VCaP (cell line): Measurements from ENCODE around the gene TERC.

Experiments used
- H3K27ac ChIP-seq: fragments of 450-650 bp; 2 replicates; pipeline ENCODE4 v1.5.1; 2017
- TF ChIP-seq, protein P1 (sequence below): fragments of 450-650 bp; conservative IDR thresholded peaks from 2 replicates; pipeline ENCODE4 v1.5.1; 2017; ENCODE audit warnings: mild to moderate bottlenecking, moderate library complexity

Gene TERC

GRCh38 chr3:169804681-169805080, 39.8 kb upstream of the TERC start:
- TF ChIP-seq, protein P1, sequence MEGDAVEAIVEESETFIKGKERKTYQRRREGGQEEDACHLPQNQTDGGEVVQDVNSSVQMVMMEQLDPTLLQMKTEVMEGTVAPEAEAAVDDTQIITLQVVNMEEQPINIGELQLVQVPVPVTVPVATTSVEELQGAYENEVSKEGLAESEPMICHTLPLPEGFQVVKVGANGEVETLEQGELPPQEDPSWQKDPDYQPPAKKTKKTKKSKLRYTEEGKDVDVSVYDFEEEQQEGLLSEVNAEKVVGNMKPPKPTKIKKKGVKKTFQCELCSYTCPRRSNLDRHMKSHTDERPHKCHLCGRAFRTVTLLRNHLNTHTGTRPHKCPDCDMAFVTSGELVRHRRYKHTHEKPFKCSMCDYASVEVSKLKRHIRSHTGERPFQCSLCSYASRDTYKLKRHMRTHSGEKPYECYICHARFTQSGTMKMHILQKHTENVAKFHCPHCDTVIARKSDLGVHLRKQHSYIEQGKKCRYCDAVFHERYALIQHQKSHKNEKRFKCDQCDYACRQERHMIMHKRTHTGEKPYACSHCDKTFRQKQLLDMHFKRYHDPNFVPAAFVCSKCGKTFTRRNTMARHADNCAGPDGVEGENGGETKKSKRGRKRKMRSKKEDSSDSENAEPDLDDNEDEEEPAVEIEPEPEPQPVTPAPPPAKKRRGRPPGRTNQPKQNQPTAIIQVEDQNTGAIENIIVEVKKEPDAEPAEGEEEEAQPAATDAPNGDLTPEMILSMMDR = no peak
- no peak overlapping the region for H3K27ac ChIP-seq

- H3K27ac ChIP-seq = no peak overlapping the region
- TF ChIP-seq, protein P1 = no peak
Measured at GRCh38 chr3:169792359-169792758, 27.5 kb upstream of the TERC start.

GRCh38 chr3:169790687-169791429, 26.0 kb upstream of the TERC start:
- TF ChIP-seq, protein P1 = no peak
- H3K27ac ChIP-seq = no peak overlapping the region

DNA sequence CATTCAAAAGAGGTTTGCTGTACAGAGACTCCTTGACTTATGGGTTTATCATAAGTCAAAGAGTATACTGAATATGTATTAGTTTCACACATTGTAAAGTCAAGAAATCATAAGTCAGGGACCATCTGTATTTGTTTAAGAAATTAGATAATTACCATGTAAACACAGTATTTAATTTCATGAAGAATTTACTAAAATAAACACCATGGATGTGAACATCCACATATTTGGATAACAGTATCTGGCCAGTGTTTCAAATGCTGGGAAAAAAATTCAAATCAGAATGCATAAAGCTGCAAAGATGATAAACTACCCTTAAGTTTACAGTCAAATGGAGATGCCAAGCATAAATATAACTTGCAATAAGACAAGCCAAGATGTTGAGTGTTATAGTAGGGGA, 25.4 kb upstream of the TERC start:
- no peak overlapping the region for H3K27ac ChIP-seq
- TF ChIP-seq, protein P1 = no peak

GRCh38 chr3:169787791-169788190, 22.9 kb upstream of the TERC start:
- TF ChIP-seq, protein P1 = no peak
- H3K27ac ChIP-seq = no peak overlapping the region

GRCh38 chr3:169787120-169787519, 22.3 kb upstream of the TERC start:
- no peak overlapping the region for H3K27ac ChIP-seq
- TF ChIP-seq, protein P1 = no peak

GRCh38 chr3:169781209-169781855, 16.5 kb upstream of the TERC start:
- no peak overlapping the region for H3K27ac ChIP-seq
- TF ChIP-seq, protein P1 = no peak
